Thyroid gland (tissue), 4 donors: Measurements from ENCODE around the gene MYH10.

Experiments used
- CTCF ChIP-seq, 6 experiments: fragments of 200-600 bp in 3 of 6; fragments of 450-650 bp in 3 of 6; sonication (generic) in 3 of 6; IDR thresholded peaks; one replicate each; pipeline ENCODE4 v1.5.1; 2016 to 2019; ENCODE audit warnings: antibody characterized with exemption in 6 of 6, mild to moderate bottlenecking in 2 of 6, inconsistent platforms in 1 of 6, moderate library complexity in 1 of 6
- POLR2A ChIP-seq, 2 donors: fragments of 450-650 bp; IDR thresholded peaks; one replicate each; pipeline ENCODE4 v1.6.1; 2017; ENCODE audit warnings: antibody characterized with exemption in 2 of 2, mild to moderate bottlenecking in 2 of 2, moderate library complexity in 1 of 2

GRCh38 chr17:8494021-8494420 is 136.5 kb downstream of the MYH10 start:
- no peak for TF ChIP-seq CTCF (IDR thresholded peaks at IDR 0.05)
- TF ChIP-seq POLR2A (IDR thresholded peaks at IDR 0.05): no peak
